Measurements from ENCODE around the gene ZG16B.

The ZG16B gene

DNA sequence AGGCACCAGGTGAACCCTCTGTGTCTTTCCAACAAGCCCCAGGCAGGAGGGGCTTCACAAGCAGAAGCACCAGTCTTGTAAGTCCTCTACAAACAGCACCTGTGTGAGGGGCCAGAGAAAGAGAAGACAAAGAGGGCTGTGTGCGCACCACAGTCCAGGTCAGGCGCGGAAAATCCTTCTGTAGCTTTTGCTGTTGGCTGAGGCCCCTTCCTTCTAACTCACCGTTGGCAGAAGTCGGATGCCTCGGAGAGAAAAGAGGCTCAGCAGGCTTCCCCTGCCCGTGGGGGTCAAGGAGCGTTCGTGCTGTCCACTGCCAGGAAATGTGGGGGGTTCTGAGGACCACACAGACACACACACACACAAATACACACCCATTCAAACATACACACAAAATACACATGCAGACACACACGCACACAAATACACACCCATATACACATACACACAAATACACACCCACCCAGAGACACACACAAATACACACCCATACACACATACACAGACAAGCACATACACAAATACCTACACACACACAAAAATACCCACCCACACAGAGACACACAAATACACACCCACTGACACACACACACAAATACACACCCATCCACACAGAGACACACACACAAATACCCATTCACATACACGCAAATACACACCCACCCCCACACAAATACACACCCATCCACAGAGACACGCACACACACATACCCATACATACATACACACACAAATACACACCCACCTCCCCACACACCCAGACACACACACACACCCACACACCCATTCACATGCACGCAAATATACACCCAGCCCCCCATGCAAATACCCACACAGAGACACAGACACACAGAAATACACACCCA lies 6.8 kb downstream of the ZG16B start:
- Histone ChIP-seq H3K36me3 (replicated peaks; ENCODE audit: low read depth, low read length) (no peaks in the 10 kb centered on the region), H3K27ac (ENCODE audit: low read length) (no peak overlapping the region), H3K9me3 (ENCODE audit: insufficient read depth, low read length) (no peaks in the 10 kb centered on the region), H3K4me1 (ENCODE audit: low read length) (no peaks in the 10 kb centered on the region), H3K9ac (ENCODE audit: low read length) (no peak overlapping the region), H3K4me3 (ENCODE audit: low read length) (no peak overlapping the region), H2AFZ (ENCODE audit: low read depth, low read length) (no peak overlapping the region), H3K27me3 (ENCODE audit: low read depth, low read length) (no peaks in the 10 kb centered on the region), H4K20me1 (ENCODE audit: insufficient read depth, low read length) (no peaks in the 10 kb centered on the region), H3K79me2 (ENCODE audit: low read length) (no peaks in the 10 kb centered on the region), H3K4me2 (ENCODE audit: low read length) (no peak overlapping the region)
- TF ChIP-seq EZH2phosphoT487 (IDR thresholded peaks at IDR 0.05; ENCODE audit: low read depth), result no peak
- TF ChIP-seq, protein P1, sequence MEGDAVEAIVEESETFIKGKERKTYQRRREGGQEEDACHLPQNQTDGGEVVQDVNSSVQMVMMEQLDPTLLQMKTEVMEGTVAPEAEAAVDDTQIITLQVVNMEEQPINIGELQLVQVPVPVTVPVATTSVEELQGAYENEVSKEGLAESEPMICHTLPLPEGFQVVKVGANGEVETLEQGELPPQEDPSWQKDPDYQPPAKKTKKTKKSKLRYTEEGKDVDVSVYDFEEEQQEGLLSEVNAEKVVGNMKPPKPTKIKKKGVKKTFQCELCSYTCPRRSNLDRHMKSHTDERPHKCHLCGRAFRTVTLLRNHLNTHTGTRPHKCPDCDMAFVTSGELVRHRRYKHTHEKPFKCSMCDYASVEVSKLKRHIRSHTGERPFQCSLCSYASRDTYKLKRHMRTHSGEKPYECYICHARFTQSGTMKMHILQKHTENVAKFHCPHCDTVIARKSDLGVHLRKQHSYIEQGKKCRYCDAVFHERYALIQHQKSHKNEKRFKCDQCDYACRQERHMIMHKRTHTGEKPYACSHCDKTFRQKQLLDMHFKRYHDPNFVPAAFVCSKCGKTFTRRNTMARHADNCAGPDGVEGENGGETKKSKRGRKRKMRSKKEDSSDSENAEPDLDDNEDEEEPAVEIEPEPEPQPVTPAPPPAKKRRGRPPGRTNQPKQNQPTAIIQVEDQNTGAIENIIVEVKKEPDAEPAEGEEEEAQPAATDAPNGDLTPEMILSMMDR (IDR thresholded peaks at IDR 0.05; ENCODE audit: low read depth, low read length), result no peak

DNA sequence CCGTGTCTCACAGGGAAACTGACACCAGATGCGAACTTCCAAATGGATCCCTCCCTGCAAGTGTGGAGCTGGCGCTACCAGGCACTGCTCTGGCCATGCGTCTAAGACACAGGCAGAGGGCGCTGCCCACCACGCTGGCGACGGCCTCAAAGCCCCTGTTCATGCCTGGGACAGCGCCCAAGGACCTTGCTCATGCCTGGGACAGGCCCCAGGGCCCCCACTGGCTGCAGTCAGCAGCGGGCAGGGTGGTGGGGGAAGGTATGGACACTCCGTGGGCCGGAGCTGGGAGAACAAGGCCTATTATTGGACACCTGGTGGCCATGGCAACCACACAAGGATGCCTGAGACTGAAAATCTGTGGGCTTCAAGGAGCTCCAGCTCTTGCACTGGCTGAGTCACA lies 8.8 kb downstream of the ZG16B start:
- H3K79me2 ChIP-seq (ENCODE audit: low read length), result no peaks in the 10 kb centered on the region
- no peaks in the 10 kb centered on the region for H3K36me3 ChIP-seq (replicated peaks; ENCODE audit: low read depth, low read length)
- H3K9ac ChIP-seq (ENCODE audit: low read length), result no peak overlapping the region
- no peaks in the 10 kb centered on the region for H3K4me1 ChIP-seq (ENCODE audit: low read length)
- H3K27ac ChIP-seq (ENCODE audit: low read length), result no peak overlapping the region
- H4K20me1 ChIP-seq (ENCODE audit: insufficient read depth, low read length), result no peaks in the 10 kb centered on the region
- no peak overlapping the region for H3K4me2 ChIP-seq (ENCODE audit: low read length)
- TF ChIP-seq EZH2phosphoT487 (IDR thresholded peaks at IDR 0.05; ENCODE audit: low read depth), result no peak
- TF ChIP-seq, protein P1 (IDR thresholded peaks at IDR 0.05; ENCODE audit: low read depth, low read length), result peak; percentile 59
- H2AFZ ChIP-seq (ENCODE audit: low read depth, low read length), result no peak overlapping the region
- H3K9me3 ChIP-seq (ENCODE audit: insufficient read depth, low read length), result no peaks in the 10 kb centered on the region
- H3K4me3 ChIP-seq (ENCODE audit: low read length), result no peak overlapping the region
- H3K27me3 ChIP-seq (ENCODE audit: low read depth, low read length), result no peaks in the 10 kb centered on the region

GRCh38 chr16:2839650-2840450 lies 9.7 kb downstream of the ZG16B start:
- Histone ChIP-seq H3K4me2 (ENCODE audit: low read length) (no peak overlapping the region), H3K9me3 (ENCODE audit: insufficient read depth, low read length) (no peaks in the 10 kb centered on the region), H3K27ac (ENCODE audit: low read length) (no peak overlapping the region), H3K4me1 (ENCODE audit: low read length) (no peaks in the 10 kb centered on the region), H2AFZ (ENCODE audit: low read depth, low read length) (no peak overlapping the region), H3K4me3 (ENCODE audit: low read length) (no peak overlapping the region), H3K36me3 (replicated peaks; ENCODE audit: low read depth, low read length) (no peaks in the 10 kb centered on the region), H3K27me3 (ENCODE audit: low read depth, low read length) (no peaks in the 10 kb centered on the region), H3K9ac (ENCODE audit: low read length) (no peak overlapping the region), H3K79me2 (ENCODE audit: low read length) (no peaks in the 10 kb centered on the region), H4K20me1 (ENCODE audit: insufficient read depth, low read length) (no peaks in the 10 kb centered on the region)
- TF ChIP-seq, protein P1 (IDR thresholded peaks at IDR 0.05; ENCODE audit: low read depth, low read length), result no peak
- no peak for TF ChIP-seq EZH2phosphoT487 (IDR thresholded peaks at IDR 0.05; ENCODE audit: low read depth)

GRCh38 chr16:2840914-2841313 lies 10.8 kb downstream of the ZG16B start:
- no peaks in the 10 kb centered on the region for H3K27me3 ChIP-seq (ENCODE audit: low read depth, low read length)
- no peaks in the 10 kb centered on the region for H3K79me2 ChIP-seq (ENCODE audit: low read length)
- no peaks in the 10 kb centered on the region for H3K36me3 ChIP-seq (replicated peaks; ENCODE audit: low read depth, low read length)
- no peak for TF ChIP-seq EZH2phosphoT487 (IDR thresholded peaks at IDR 0.05; ENCODE audit: low read depth)
- TF ChIP-seq, protein P1 (IDR thresholded peaks at IDR 0.05; ENCODE audit: low read depth, low read length), result no peak
- no peak overlapping the region for H2AFZ ChIP-seq (ENCODE audit: low read depth, low read length)
- no peaks in the 10 kb centered on the region for H4K20me1 ChIP-seq (ENCODE audit: insufficient read depth, low read length)
- no peaks in the 10 kb centered on the region for H3K9me3 ChIP-seq (ENCODE audit: insufficient read depth, low read length)
- no peak overlapping the region for H3K4me3 ChIP-seq (ENCODE audit: low read length)
- no peak overlapping the region for H3K27ac ChIP-seq (ENCODE audit: low read length)
- no peaks in the 10 kb centered on the region for H3K4me1 ChIP-seq (ENCODE audit: low read length)
- H3K9ac ChIP-seq (ENCODE audit: low read length), result no peak overlapping the region
- no peak overlapping the region for H3K4me2 ChIP-seq (ENCODE audit: low read length)
